ENCODE results near the gene TUSC2. TPM values are rescaled to one million over a fixed set of nuclear protein-coding genes. Genes with fewer than 3 reads are reported as not detected.

TUSC2 gene
- total and polyA plus RNA-seq, 2 of the 8 experiments (the other 6 are each of a cell fraction or from before 2014, with no cell fraction given) = 33.3 to 65.4 TPM

DNA sequence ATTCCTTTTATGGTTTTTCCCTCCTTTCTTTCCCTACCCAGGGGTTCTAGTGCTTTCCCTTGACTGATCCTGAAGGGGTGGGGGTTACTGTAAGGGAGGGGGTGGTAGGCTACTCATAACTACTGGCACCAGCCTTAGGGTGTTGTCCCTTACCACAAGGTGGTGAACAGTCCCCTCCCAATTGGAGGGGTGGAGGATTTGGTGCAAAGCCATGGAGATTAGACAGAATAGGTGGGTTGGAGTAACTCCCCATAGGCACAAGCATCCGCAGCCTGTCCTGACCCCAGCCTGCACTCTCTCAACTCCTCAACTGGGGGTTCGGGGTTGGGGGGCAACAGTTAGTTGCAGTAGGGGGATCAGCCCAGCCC, 2.9 kb downstream of the TUSC2 start (continued):
- TF ChIP-seq, protein P1, sequence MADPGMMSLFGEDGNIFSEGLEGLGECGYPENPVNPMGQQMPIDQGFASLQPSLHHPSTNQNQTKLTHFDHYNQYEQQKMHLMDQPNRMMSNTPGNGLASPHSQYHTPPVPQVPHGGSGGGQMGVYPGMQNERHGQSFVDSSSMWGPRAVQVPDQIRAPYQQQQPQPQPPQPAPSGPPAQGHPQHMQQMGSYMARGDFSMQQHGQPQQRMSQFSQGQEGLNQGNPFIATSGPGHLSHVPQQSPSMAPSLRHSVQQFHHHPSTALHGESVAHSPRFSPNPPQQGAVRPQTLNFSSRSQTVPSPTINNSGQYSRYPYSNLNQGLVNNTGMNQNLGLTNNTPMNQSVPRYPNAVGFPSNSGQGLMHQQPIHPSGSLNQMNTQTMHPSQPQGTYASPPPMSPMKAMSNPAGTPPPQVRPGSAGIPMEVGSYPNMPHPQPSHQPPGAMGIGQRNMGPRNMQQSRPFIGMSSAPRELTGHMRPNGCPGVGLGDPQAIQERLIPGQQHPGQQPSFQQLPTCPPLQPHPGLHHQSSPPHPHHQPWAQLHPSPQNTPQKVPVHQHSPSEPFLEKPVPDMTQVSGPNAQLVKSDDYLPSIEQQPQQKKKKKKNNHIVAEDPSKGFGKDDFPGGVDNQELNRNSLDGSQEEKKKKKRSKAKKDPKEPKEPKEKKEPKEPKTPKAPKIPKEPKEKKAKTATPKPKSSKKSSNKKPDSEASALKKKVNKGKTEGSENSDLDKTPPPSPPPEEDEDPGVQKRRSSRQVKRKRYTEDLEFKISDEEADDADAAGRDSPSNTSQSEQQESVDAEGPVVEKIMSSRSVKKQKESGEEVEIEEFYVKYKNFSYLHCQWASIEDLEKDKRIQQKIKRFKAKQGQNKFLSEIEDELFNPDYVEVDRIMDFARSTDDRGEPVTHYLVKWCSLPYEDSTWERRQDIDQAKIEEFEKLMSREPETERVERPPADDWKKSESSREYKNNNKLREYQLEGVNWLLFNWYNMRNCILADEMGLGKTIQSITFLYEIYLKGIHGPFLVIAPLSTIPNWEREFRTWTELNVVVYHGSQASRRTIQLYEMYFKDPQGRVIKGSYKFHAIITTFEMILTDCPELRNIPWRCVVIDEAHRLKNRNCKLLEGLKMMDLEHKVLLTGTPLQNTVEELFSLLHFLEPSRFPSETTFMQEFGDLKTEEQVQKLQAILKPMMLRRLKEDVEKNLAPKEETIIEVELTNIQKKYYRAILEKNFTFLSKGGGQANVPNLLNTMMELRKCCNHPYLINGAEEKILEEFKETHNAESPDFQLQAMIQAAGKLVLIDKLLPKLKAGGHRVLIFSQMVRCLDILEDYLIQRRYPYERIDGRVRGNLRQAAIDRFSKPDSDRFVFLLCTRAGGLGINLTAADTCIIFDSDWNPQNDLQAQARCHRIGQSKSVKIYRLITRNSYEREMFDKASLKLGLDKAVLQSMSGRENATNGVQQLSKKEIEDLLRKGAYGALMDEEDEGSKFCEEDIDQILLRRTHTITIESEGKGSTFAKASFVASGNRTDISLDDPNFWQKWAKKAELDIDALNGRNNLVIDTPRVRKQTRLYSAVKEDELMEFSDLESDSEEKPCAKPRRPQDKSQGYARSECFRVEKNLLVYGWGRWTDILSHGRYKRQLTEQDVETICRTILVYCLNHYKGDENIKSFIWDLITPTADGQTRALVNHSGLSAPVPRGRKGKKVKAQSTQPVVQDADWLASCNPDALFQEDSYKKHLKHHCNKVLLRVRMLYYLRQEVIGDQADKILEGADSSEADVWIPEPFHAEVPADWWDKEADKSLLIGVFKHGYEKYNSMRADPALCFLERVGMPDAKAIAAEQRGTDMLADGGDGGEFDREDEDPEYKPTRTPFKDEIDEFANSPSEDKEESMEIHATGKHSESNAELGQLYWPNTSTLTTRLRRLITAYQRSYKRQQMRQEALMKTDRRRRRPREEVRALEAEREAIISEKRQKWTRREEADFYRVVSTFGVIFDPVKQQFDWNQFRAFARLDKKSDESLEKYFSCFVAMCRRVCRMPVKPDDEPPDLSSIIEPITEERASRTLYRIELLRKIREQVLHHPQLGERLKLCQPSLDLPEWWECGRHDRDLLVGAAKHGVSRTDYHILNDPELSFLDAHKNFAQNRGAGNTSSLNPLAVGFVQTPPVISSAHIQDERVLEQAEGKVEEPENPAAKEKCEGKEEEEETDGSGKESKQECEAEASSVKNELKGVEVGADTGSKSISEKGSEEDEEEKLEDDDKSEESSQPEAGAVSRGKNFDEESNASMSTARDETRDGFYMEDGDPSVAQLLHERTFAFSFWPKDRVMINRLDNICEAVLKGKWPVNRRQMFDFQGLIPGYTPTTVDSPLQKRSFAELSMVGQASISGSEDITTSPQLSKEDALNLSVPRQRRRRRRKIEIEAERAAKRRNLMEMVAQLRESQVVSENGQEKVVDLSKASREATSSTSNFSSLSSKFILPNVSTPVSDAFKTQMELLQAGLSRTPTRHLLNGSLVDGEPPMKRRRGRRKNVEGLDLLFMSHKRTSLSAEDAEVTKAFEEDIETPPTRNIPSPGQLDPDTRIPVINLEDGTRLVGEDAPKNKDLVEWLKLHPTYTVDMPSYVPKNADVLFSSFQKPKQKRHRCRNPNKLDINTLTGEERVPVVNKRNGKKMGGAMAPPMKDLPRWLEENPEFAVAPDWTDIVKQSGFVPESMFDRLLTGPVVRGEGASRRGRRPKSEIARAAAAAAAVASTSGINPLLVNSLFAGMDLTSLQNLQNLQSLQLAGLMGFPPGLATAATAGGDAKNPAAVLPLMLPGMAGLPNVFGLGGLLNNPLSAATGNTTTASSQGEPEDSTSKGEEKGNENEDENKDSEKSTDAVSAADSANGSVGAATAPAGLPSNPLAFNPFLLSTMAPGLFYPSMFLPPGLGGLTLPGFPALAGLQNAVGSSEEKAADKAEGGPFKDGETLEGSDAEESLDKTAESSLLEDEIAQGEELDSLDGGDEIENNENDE (IDR thresholded peaks at IDR 0.05; ENCODE audit: insufficient replicate concordance, low read length) = no peak
- TF ChIP-seq BACH1 (IDR thresholded peaks at IDR 0.05; ENCODE audit: low read length) (no peak), TAF7 (optimal IDR thresholded peaks at IDR 0.05; ENCODE audit: borderline replicate concordance, low read depth, low read length) (no peak), CHD1 (IDR thresholded peaks at IDR 0.05; ENCODE audit: low read depth, low read length) (no peak), TBP (IDR thresholded peaks at IDR 0.05; ENCODE audit: low read depth, low read length) (no peak)
